HEK293T (cell line): ENCODE data around the gene DCDC2C.
A peak's percentile ranks its signal among the peaks of the same experiment; 100 is the strongest.

Experiments used
- CTCF ChIA-PET: fragments of 350-600 bp; formaldehyde crosslinking; extraction: SDS; loops from one replicate; lab custom pipeline; 2021; ENCODE audit warnings: antibody characterized with exemption, inconsistent platforms; lab: Yijun Ruan, JAX
- POLR2A ChIA-PET: fragments of 350-600 bp; formaldehyde crosslinking; extraction: SDS; loops from one replicate; lab custom pipeline; 2020; ENCODE audit warnings: antibody characterized with exemption, inconsistent platforms; lab: Yijun Ruan, JAX
- DNase-seq: peaks from one replicate; pipeline ENCODE4 v3.0.0; 2012; ENCODE audit warnings: mixed read lengths; ENCODE audit errors: extremely low spot score
- ARNT ChIP-seq: fragments of 450-650 bp; IDR thresholded peaks from 2 replicates; pipeline ENCODE4 v1.6.1; 2017; ENCODE audit warnings: mild to moderate bottlenecking
- BHLHE40 ChIP-seq: fragments of 450-650 bp; IDR thresholded peaks from 2 replicates; pipeline ENCODE4 v1.6.1; 2016; ENCODE audit warnings: mild to moderate bottlenecking, moderate library complexity, borderline replicate concordance
- CTBP1 ChIP-seq: fragments of 450-650 bp; IDR thresholded peaks from 2 replicates; pipeline ENCODE4 v1.6.1; 2016; ENCODE audit warnings: borderline replicate concordance
- ELF4 ChIP-seq: fragments of 450-650 bp; IDR thresholded peaks from 2 replicates; pipeline ENCODE4 v1.6.1; 2017; ENCODE audit warnings: antibody characterized with exemption
- FOXA1 ChIP-seq: fragments of 450-650 bp; IDR thresholded peaks from 2 replicates; pipeline ENCODE4 v1.6.1; 2016; ENCODE audit warnings: mild to moderate bottlenecking
- FOXK2 ChIP-seq: fragments of 450-650 bp; IDR thresholded peaks from 2 replicates; pipeline ENCODE4 v1.6.1; 2016; ENCODE audit warnings: mild to moderate bottlenecking
- FOXM1 ChIP-seq: fragments of 450-650 bp; IDR thresholded peaks from 2 replicates; pipeline ENCODE4 v1.6.1; 2017; ENCODE audit warnings: mild to moderate bottlenecking, borderline replicate concordance
- HDGF ChIP-seq: fragments of 450-650 bp; IDR thresholded peaks from 2 replicates; pipeline ENCODE4 v1.6.1; 2017; ENCODE audit warnings: antibody characterized with exemption, borderline replicate concordance
- L3MBTL2 ChIP-seq: fragments of 450-650 bp; conservative IDR thresholded peaks from 2 replicates; pipeline ENCODE4 v1.6.1; 2016; ENCODE audit warnings: mild to moderate bottlenecking
- LEF1 ChIP-seq: fragments of 450-650 bp; IDR thresholded peaks from 2 replicates; pipeline ENCODE4 v1.6.1; 2017; ENCODE audit warnings: mild to moderate bottlenecking, borderline replicate concordance
- NFRKB ChIP-seq: fragments of 450-650 bp; IDR thresholded peaks from 2 replicates; pipeline ENCODE4 v1.6.1; 2016; ENCODE audit warnings: mild to moderate bottlenecking, moderate library complexity
- PKNOX1 ChIP-seq: fragments of 450-650 bp; IDR thresholded peaks from 2 replicates; pipeline ENCODE4 v1.6.1; 2016
- SP1 ChIP-seq: fragments of 450-650 bp; IDR thresholded peaks from 2 replicates; pipeline ENCODE4 v1.6.1; 2017
- SUZ12 ChIP-seq: fragments of 450-650 bp; IDR thresholded peaks from 2 replicates; pipeline ENCODE4 v1.6.1; 2016; ENCODE audit warnings: mild to moderate bottlenecking
- TARDBP ChIP-seq: fragments of 450-650 bp; IDR thresholded peaks from 2 replicates; pipeline ENCODE4 v1.6.1; 2016
- ZNF384 ChIP-seq: fragments of 450-650 bp; IDR thresholded peaks from 2 replicates; pipeline ENCODE4 v1.6.1; 2016

Gene DCDC2C

GRCh38 chr2:3718679-3719078, 15.3 kb downstream of the DCDC2C start:
- ChIA-PET CTCF (interaction anchor here (1.1 kb wide), 1 partner anchor 10 kb away, joined by 3 read pairs; no protein-coding TSS in a partner anchor), POLR2A (no interaction called here)
- DNase-seq = no peak
- TF ChIP-seq TARDBP = no peak
- TF ChIP-seq ZNF384 = no peak
- TF ChIP-seq L3MBTL2 = no peak
- no peak for TF ChIP-seq PKNOX1
- no peak for TF ChIP-seq ELF4
- no peak for TF ChIP-seq FOXA1
- no peak for TF ChIP-seq CTBP1
- no peak for TF ChIP-seq NFRKB

GRCh38 chr2:3725002-3725401, 21.6 kb downstream of the DCDC2C start:
- TF ChIP-seq FOXA1 (no peak), TARDBP (no peak)
- ChIA-PET POLR2A (no interaction called here), CTCF (no interaction called here)
- no peak for DNase-seq

GRCh38 chr2:3725458-3726250, 22.3 kb downstream of the DCDC2C start:
- DNase-seq = no peak
- CTCF ChIA-PET = no interaction called here
- TF ChIP-seq FOXA1 (no peak), SP1 (no peak), ELF4 (no peak), NFRKB (no peak), SUZ12 (no peak), L3MBTL2 (no peak), FOXM1 (no peak), HDGF (no peak)
- POLR2A ChIA-PET = no interaction called here

- ChIA-PET POLR2A (no interaction called here), CTCF (no interaction called here)
- TF ChIP-seq L3MBTL2 (no peak), NFRKB (no peak), BHLHE40 (no peak), SP1 (no peak), FOXA1 (no peak), CTBP1 (no peak), ARNT (no peak)
- DNase-seq = no peak
Measured at GRCh38 chr2:3726511-3726910, 23.1 kb downstream of the DCDC2C start.

GRCh38 chr2:3727397-3728045, 24.1 kb downstream of the DCDC2C start:
- ChIA-PET POLR2A (no interaction called here), CTCF (interaction anchor here (0.7 to 3.6 kb wide), 9 partner anchors 35 to 133 kb away, joined by 3 to 21 read pairs (median 5); no protein-coding TSS in a partner anchor)
- DNase-seq = no peak

GRCh38 chr2:3728104-3729054, 25.0 kb downstream of the DCDC2C start:
- no peak for TF ChIP-seq NFRKB
- ChIA-PET CTCF (interaction anchor here (0.7 to 3.6 kb wide), 13 partner anchors 9 to 1841 kb away, joined by 3 to 21 read pairs (median 4); no protein-coding TSS in a partner anchor), POLR2A (no interaction called here)
- DNase-seq = peak; percentile 50

More at GRCh38 chr2:3727397-3728045, 24.1 kb downstream of the DCDC2C start:
- TF ChIP-seq PKNOX1 = no peak
- TF ChIP-seq HDGF = no peak
- no peak for TF ChIP-seq FOXK2
- no peak for TF ChIP-seq ZNF384
- no peak for TF ChIP-seq LEF1
- TF ChIP-seq BHLHE40 = no peak
- TF ChIP-seq CTBP1 = no peak
- TF ChIP-seq L3MBTL2 = no peak
- no peak for TF ChIP-seq SP1
- no peak for TF ChIP-seq FOXM1
- no peak for TF ChIP-seq TARDBP
- no peak for TF ChIP-seq ARNT
- no peak for TF ChIP-seq SUZ12
- TF ChIP-seq FOXA1 = no peak
- no peak for TF ChIP-seq NFRKB
- TF ChIP-seq ELF4 = no peak
